Activated naive CD4-positive, alpha-beta T cell treated with anti-CD3 and anti-CD28 coated beads, Interleukin-2, amount 50 U/mL, for 16 hours (primary cell): ENCODE measurements around the gene EFL1.
"Not testable (repeated sequence)": the region's sequence is repeated elsewhere in the genome, so short reads cannot be mapped to it uniquely, and the experiment has no call there.

Source experiments
- DNase-seq: peaks from one replicate; pipeline ENCODE4 v3.0.0-alpha.2; 2020

The EFL1 gene

GRCh38 chr15:82275410-82275809, 12.9 kb upstream of the EFL1 start:
- DNase-seq = no peak

GRCh38 chr15:82272154-82272553, 9.6 kb upstream of the EFL1 start:
- no peak for DNase-seq

GRCh38 chr15:82268454-82268853, 5.9 kb upstream of the EFL1 start:
- not testable (repeated sequence) for DNase-seq

- DNase-seq = not testable (repeated sequence)
Measured at GRCh38 chr15:82267137-82267536, 4.6 kb upstream of the EFL1 start.

GRCh38 chr15:82263350-82263749, 816 bp upstream of the EFL1 start:
- no peak for DNase-seq

GRCh38 chr15:82261566-82262421, 740 bp downstream of the EFL1 start:
- peak; percentile 29 for DNase-seq

- not testable (repeated sequence) for DNase-seq
Measured at GRCh38 chr15:82248261-82248660, 14.3 kb downstream of the EFL1 start.

GRCh38 chr15:82245956-82246355, 16.6 kb downstream of the EFL1 start:
- DNase-seq = not testable (repeated sequence)

- not testable (repeated sequence) for DNase-seq
Measured at GRCh38 chr15:82243644-82244043, 18.9 kb downstream of the EFL1 start.

- not testable (repeated sequence) for DNase-seq
Measured at GRCh38 chr15:82241836-82242499, 20.6 kb downstream of the EFL1 start.

- DNase-seq = no peak
Measured at GRCh38 chr15:82239685-82240391, 22.7 kb downstream of the EFL1 start.

GRCh38 chr15:82237944-82238534, 24.5 kb downstream of the EFL1 start:
- DNase-seq = not testable (repeated sequence)

GRCh38 chr15:82231842-82232241, 30.7 kb downstream of the EFL1 start:
- no peak for DNase-seq

GRCh38 chr15:82231233-82231632, 31.3 kb downstream of the EFL1 start:
- DNase-seq = no peak

- no peak for DNase-seq
Measured at GRCh38 chr15:82228750-82229149, 33.8 kb downstream of the EFL1 start.

- peak; percentile 15 for DNase-seq
Measured at GRCh38 chr15:82221535-82221934, 41.0 kb downstream of the EFL1 start.

- not testable (repeated sequence) for DNase-seq
Measured at GRCh38 chr15:82216092-82216491, 46.4 kb downstream of the EFL1 start.

- not testable (repeated sequence) for DNase-seq
Measured at GRCh38 chr15:82212201-82212600, 50.3 kb downstream of the EFL1 start.

GRCh38 chr15:82210066-82210597, 52.4 kb downstream of the EFL1 start:
- not testable (repeated sequence) for DNase-seq

- not testable (repeated sequence) for DNase-seq
Measured at GRCh38 chr15:82204575-82204974, 58.0 kb downstream of the EFL1 start.

GRCh38 chr15:82197733-82198594, 64.6 kb downstream of the EFL1 start:
- peak; percentile 45 for DNase-seq

- DNase-seq = no peak
Measured at GRCh38 chr15:82196353-82196752, 66.2 kb downstream of the EFL1 start.
